Suprapubic skin (tissue), 4 donors: ENCODE measurements around the gene FOXS1. TPM values are rescaled to one million over a fixed set of nuclear protein-coding genes. Genes with fewer than 3 reads are reported as not detected.
A peak's percentile ranks its signal among the peaks of the same experiment; 100 is the strongest.

Experiments
- DNase-seq, 2 donors: peaks; one replicate each; pipeline ENCODE4 v3.0.0-alpha.2; 2019; ENCODE audit warnings: low spot score in 2 of 2
- H3K27ac ChIP-seq: fragments of 200-600 bp; sonication (generic); one replicate; pipeline ENCODE4 v1.5.1; 2019
- H3K27me3 ChIP-seq: fragments of 200-600 bp; sonication (generic); one replicate; pipeline ENCODE4 v1.5.1; 2019
- H3K36me3 ChIP-seq: fragments of 200-600 bp; sonication (generic); one replicate; pipeline ENCODE4 v1.5.1; 2019
- H3K4me1 ChIP-seq: fragments of 200-600 bp; sonication (generic); one replicate; pipeline ENCODE4 v1.5.1; 2019
- H3K4me3 ChIP-seq: fragments of 200-600 bp; sonication (generic); one replicate; pipeline ENCODE4 v1.5.1; 2019; ENCODE audit warnings: mild to moderate bottlenecking
- H3K9me3 ChIP-seq: fragments of 200-600 bp; sonication (generic); one replicate; pipeline ENCODE4 v1.5.1; 2019
- EP300 ChIP-seq: sonication (generic); formaldehyde crosslinking; IDR thresholded peaks from one replicate; pipeline ENCODE4 v1.6.1; 2017; ENCODE audit warnings: antibody characterized with exemption
- POLR2A ChIP-seq, 2 donors: fragments of 450-650 bp; IDR thresholded peaks; one replicate each; pipeline ENCODE4 v1.6.1; 2017; ENCODE audit warnings: antibody characterized with exemption in 2 of 2, mild to moderate bottlenecking in 2 of 2, moderate library complexity in 2 of 2
- POLR2AphosphoS5 ChIP-seq, 3 donors: sonication (generic); formaldehyde crosslinking; IDR thresholded peaks; one replicate each; pipeline ENCODE4 v1.6.1; 2017; ENCODE audit warnings: antibody characterized with exemption in 3 of 3
- WGBS: methylation state at CpG from one replicate; pipeline ENCODE4 v1.1.5; 2018; 5-methylcytosine and 5-hydroxymethylcytosine counted together
- total RNA-seq, 4 donors: library from RNA; depleted of rRNA; stranded (reverse); fragments of >200 nt; gene quantifications; one replicate each; pipeline ENCODE4 v1.1.0, GENCODE V29; 2016
- TF ChIP-seq, protein P1 (sequence below), 2 donors: fragments of 200-600 bp in 1 of 2; fragments of 450-650 bp in 1 of 2; sonication (generic) in 1 of 2; IDR thresholded peaks; one replicate each; pipeline ENCODE4 v1.5.1; 2016 to 2019; ENCODE audit warnings: antibody characterized with exemption in 2 of 2, mild to moderate bottlenecking in 1 of 2, moderate library complexity in 1 of 2

The FOXS1 gene
- total RNA-seq, 4 donors from 2014 or later = not detected

DNA sequence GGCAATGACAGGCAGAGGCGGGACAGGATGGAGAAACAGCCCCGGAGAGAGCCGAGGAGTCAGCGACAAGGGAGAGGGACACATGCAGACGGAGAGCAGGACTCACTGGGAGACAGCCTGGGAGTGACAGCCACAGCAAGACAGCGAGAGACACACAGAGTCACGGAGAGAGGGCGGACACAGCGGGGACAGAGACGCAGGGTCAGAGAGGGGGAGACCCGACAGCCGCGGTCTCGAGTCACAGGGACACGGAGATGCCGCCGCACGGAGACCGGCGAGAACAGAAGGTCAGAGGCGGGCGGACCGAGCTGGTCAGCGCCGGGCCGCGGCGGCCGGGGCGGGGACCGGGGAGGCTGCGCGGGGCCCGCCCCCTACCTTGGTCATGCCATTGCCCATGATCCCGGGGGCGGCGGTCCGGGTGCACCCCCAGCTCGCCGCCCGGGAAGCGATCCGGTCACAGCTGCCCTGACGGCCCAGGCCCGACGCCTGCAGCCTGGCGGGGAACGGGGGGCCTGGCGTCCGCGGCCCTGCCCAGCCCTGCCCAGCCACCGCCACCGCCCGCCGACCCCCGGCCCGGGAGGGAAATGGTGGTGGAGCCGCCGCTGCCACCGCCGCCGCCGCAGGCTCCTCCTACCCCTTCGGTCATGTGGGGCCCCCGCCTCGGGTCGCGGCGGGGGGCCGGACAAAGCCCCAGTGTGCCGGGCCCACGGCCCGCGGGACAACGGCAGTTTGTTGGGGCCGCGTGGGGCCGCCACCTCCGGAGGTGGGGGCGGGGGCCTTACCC lies 24.7 kb upstream of the FOXS1 start, which contains the start of the genes DUSP15 and TTLL9:
DUSP15 (minus strand) TSS at position 586 of the 784 bp plus-strand sequence; CDS start at position 396, 190 bp downstream.
TTLL9 (plus strand) TSS at position 693 of the 784 bp plus-strand sequence. CDS start 493 bp downstream, outside the sequence.
- DNase-seq = peak in 1 of 2 donors; percentile 73
- 1% methylated on average over 38 of the region's 80 CpGs for WGBS
- Histone ChIP-seq H3K9me3 (no peaks in the 10 kb centered on the region), H3K27ac (peak within 1 kb of the TSS; percentile 15), H3K4me3 (peak within 1 kb of the TSS; percentile 72), H3K27me3 (peaks cover 15% of the 10 kb centered on the region), H3K36me3 (no peaks in the 10 kb centered on the region), H3K4me1 (peaks cover 19% of the 10 kb centered on the region)
- TF ChIP-seq, protein P1, sequence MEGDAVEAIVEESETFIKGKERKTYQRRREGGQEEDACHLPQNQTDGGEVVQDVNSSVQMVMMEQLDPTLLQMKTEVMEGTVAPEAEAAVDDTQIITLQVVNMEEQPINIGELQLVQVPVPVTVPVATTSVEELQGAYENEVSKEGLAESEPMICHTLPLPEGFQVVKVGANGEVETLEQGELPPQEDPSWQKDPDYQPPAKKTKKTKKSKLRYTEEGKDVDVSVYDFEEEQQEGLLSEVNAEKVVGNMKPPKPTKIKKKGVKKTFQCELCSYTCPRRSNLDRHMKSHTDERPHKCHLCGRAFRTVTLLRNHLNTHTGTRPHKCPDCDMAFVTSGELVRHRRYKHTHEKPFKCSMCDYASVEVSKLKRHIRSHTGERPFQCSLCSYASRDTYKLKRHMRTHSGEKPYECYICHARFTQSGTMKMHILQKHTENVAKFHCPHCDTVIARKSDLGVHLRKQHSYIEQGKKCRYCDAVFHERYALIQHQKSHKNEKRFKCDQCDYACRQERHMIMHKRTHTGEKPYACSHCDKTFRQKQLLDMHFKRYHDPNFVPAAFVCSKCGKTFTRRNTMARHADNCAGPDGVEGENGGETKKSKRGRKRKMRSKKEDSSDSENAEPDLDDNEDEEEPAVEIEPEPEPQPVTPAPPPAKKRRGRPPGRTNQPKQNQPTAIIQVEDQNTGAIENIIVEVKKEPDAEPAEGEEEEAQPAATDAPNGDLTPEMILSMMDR (IDR thresholded peaks at IDR 0.05) = no peak
- TF ChIP-seq POLR2AphosphoS5 (IDR thresholded peaks at IDR 0.05) = no peak
- no peak for TF ChIP-seq EP300
- TF ChIP-seq POLR2A (IDR thresholded peaks at IDR 0.05) = no peak

DNA sequence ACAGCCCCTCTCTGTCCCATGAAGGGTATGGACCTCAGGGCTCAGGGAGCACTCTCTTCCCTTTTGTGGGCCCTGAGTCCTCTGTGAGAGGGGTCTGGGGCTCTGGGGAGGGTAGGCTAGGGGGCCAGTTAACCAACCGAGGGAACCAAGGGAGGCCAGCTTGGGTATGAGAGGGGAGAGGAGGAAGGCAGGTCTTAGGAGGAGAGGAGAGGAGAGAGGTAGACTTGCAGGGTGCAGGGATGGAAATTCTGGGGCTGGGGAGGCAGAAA lies 24.2 kb upstream of the FOXS1 start:
- Histone ChIP-seq H3K4me3 (peak overlapping the region; percentile 72), H3K27ac (no peak overlapping the region), H3K4me1 (peaks cover 19% of the 10 kb centered on the region), H3K27me3 (peaks cover 15% of the 10 kb centered on the region), H3K9me3 (no peaks in the 10 kb centered on the region), H3K36me3 (no peaks in the 10 kb centered on the region)
- 15% methylated on average over 1 of the region's 1 CpG for WGBS
- TF ChIP-seq EP300 = no peak
- TF ChIP-seq, protein P1 (IDR thresholded peaks at IDR 0.05) = no peak
- no peak for TF ChIP-seq POLR2A (IDR thresholded peaks at IDR 0.05)
- no peak for TF ChIP-seq POLR2AphosphoS5 (IDR thresholded peaks at IDR 0.05)
- no peak for DNase-seq

DNA sequence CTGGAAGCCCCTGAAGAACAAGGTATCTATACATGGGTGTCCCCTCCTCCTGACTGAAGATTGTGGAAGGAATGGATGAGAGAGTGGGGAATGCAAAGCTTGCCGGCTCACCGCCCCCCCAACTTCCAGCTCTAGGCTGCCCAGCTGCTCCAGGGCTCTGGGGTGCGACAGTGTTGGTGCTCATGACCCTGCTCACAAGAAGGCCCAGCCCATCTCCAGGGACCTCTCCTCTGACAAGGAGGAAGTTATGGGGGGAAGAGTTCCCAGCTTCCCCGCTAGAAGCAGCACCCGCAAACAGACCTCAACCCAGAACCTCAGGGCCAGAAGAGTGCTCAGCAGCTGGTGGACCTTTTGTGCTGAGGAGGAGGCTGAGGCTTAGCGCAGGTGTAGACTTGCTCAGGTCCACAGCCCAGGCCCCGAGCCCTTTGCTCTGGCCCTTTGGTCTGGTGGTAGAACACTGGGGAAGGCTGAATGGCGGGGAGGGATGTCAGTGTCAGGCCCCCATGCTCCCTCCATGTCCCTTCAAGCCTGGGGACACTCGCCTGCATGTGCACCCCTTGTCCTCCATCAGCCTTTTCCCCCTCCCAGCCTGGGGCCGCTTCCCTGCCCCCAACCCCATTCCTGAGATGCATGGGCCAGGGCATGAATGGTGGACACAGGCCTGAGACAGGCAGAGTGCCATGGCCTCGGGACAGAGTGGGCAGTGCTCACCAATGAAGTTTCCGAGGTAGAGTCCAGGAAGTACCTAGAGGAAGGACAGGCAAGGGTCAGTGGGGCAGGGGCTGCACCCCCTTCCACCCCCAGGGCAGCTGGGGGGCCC lies 23.7 kb upstream of the FOXS1 start:
- Histone ChIP-seq H3K9me3 (no peaks in the 10 kb centered on the region), H3K4me3 (peak overlapping the region; percentile 72), H3K36me3 (no peaks in the 10 kb centered on the region), H3K27ac (no peak overlapping the region), H3K4me1 (peaks cover 19% of the 10 kb centered on the region), H3K27me3 (peaks cover 15% of the 10 kb centered on the region)
- TF ChIP-seq, protein P1 (IDR thresholded peaks at IDR 0.05) = no peak
- no peak for TF ChIP-seq EP300
- no peak for TF ChIP-seq POLR2AphosphoS5 (IDR thresholded peaks at IDR 0.05)
- no peak for TF ChIP-seq POLR2A (IDR thresholded peaks at IDR 0.05)
- WGBS = 74% methylated on average over 7 of the region's 12 CpGs
- peak in 1 of 2 donors; percentile 50 for DNase-seq

DNA sequence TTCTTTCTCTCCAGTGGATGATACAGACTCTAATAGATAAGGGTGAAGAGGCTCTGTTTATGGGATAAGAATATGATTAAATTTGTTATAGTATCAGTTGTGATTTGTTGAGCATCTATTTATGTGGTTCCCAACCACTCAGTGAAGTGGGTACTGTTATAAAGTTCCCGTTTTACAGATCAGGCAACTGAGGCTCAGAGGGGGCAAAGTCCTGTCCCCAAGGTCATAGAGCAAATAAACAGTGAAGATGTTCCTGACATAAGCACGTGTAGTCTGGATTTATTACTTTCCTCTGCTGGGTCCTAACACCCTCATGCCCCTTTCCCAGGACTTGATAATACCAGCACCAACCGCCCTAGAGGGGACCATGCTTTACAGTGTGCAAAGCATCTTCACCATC lies 20.8 kb upstream of the FOXS1 start:
- Histone ChIP-seq H3K27me3 (peaks cover 15% of the 10 kb centered on the region), H3K36me3 (no peaks in the 10 kb centered on the region), H3K27ac (no peak overlapping the region), H3K4me1 (peaks cover 26% of the 10 kb centered on the region), H3K9me3 (no peaks in the 10 kb centered on the region), H3K4me3 (no peak overlapping the region)
- TF ChIP-seq POLR2AphosphoS5 (IDR thresholded peaks at IDR 0.05) = no peak
- no peak for TF ChIP-seq POLR2A (IDR thresholded peaks at IDR 0.05)
- TF ChIP-seq EP300 = no peak
- TF ChIP-seq, protein P1 (IDR thresholded peaks at IDR 0.05) = no peak
- DNase-seq = peak in 1 of 2 donors; percentile 11
- 80% methylated on average over 3 of the region's 3 CpGs for WGBS
